GM12801 (cell line): ENCODE measurements around the gene VIM.

ENCODE experiments used
- TF ChIP-seq, protein P1 (sequence below): IDR thresholded peaks from one replicate; pipeline ENCODE4 v1.5.1; 2011; ENCODE audit warnings: control low read depth; ENCODE audit not compliant: insufficient read length; ENCODE audit errors: extremely low read depth

VIM gene

GRCh38 chr10:17239345-17240085 is 11.5 kb downstream of the VIM start:
- TF ChIP-seq, protein P1, sequence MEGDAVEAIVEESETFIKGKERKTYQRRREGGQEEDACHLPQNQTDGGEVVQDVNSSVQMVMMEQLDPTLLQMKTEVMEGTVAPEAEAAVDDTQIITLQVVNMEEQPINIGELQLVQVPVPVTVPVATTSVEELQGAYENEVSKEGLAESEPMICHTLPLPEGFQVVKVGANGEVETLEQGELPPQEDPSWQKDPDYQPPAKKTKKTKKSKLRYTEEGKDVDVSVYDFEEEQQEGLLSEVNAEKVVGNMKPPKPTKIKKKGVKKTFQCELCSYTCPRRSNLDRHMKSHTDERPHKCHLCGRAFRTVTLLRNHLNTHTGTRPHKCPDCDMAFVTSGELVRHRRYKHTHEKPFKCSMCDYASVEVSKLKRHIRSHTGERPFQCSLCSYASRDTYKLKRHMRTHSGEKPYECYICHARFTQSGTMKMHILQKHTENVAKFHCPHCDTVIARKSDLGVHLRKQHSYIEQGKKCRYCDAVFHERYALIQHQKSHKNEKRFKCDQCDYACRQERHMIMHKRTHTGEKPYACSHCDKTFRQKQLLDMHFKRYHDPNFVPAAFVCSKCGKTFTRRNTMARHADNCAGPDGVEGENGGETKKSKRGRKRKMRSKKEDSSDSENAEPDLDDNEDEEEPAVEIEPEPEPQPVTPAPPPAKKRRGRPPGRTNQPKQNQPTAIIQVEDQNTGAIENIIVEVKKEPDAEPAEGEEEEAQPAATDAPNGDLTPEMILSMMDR: no peak

DNA sequence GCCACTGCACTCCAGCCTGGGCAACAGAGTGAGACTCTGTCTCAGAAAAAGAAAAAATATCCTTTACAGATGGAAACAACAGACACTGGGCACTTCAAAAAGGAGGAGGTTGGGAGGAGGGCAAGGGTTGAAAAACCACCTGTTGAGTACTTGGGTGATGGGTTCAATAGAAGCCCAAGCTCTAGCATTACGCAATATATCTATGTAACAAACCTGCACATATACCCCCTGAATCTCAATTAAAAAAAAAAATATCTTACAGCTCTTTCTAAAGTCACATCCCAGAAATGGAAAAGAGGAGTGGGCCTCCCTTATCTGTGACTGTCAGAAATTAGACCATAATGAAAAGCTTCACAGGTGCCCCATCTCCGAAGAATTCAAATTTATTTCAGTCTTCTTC is 12.1 kb downstream of the VIM start:
- TF ChIP-seq, protein P1: no peak

GRCh38 chr10:17240616-17241015 is 12.6 kb downstream of the VIM start:
- TF ChIP-seq, protein P1: no peak

DNA sequence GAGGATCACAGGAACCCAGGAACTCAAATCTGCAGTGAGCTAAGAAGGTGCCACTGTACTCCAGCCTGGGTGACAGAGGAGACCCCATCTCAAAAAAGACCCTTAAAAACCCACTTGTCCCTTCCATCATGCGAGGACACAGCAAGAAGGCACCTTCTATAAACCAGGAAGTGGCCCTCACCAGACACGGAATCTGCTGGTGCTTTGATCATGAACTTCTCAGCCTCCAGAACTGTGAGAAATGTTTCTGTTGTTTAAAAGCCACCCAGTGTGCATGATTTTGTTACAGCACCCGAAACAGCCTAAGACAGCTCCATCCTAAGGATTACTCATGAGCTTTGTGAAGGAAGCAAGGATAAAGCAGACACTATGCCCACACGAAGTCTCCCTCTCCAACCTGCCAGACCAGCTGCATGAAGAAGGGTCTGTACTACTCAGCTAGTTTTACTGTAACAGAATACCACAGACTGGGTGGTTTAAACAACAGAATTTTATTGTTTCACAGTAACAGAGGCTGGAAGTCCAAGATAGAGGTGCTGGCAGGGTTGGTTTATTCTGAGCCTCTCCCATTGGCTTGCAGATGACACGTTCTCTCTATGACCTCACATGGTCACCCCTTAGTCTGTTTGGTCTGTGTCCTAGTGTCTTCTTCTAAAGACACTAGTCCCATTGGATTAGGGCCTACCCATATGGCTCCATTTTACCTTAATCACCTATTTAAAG is 13.7 kb downstream of the VIM start:
- TF ChIP-seq, protein P1: no peak

DNA sequence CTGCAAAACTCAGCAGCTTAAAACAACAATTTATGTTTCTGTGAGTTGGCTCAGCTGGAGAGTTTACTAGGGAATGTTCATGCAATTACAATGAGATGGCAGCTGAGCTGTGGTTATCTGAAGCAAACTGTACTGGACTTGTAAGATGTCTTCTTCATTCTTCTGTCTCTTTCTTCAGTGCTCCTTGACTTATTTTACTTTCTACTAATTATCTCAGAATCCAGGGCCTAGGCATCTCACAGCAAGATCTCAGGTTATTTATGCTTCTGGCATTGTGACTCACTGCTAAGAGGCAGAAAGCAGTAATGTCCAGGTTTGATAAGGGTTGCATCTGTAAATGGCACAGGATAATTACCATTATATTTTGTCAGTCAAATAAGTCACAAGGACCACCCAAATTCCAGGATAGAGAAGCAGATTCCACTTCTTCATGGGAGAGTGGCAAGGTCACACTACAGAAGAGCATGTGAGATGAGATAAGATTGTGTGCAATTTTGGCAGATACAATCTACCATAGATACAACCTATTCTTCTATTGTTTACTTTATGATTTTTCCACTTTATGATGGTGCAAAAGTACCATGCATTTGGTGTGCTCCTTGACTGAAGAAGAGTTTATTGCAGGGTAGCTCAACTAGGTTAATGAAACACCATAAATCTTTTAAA is 16.8 kb downstream of the VIM start:
- TF ChIP-seq, protein P1: no peak

- TF ChIP-seq, protein P1: no peak
Measured at GRCh38 chr10:17247210-17247609, 19.2 kb downstream of the VIM start.

DNA sequence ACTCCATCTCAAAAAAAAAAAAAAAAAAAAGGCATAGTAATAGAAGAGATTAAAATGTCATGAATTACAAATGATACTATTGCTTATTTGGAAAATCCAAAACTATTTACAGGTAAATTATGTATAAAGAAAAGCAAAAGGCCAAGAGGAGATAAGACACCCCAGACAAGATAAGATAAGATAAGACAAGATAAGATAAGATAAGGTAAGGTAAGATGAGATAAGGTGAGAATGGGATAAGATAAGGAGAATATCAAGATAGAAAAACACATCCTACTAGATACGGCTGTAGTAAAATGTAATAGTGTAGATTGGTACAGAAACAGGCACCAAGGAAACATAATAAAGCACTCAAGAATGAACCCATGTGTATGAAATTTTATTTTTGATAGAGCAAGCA is 20.9 kb downstream of the VIM start:
- TF ChIP-seq, protein P1: no peak
